HG02798 (cell line): ENCODE results near the gene PAXIP1.

ENCODE experiments used
- ATAC-seq: cut with Tn5 transposase; IDR thresholded peaks from one replicate; pipeline ENCODE4 v1.9.1; 2021; ENCODE audit warnings: mild to moderate bottlenecking; ENCODE audit not compliant: unreplicated experiment, poor library complexity

The PAXIP1 gene

GRCh38 chr7:154896076-154896475, 106.8 kb downstream of the PAXIP1 start:
- ATAC-seq, result no peak
